MCF 10A (cell line): ENCODE measurements around the gene DYNLT5. TPM values are rescaled to one million over a fixed set of nuclear protein-coding genes. Genes with fewer than 3 reads are reported as not detected.

Source experiments
- BruUV-seq: library from RNA; stranded (reverse); fragments of 400-500 nt; replicated peaks from 2 replicates; lab custom pipeline; 2021; lab: Mats Ljungman, UMichigan
- CTCF ChIA-PET: fragments of 300-600 bp; sonication (Branson Sonifier 250); formaldehyde crosslinking; extraction: SDS; loops from one replicate; lab custom pipeline; 2021; ENCODE audit warnings: antibody characterized with exemption, inconsistent platforms; lab: Yijun Ruan, JAX
- POLR2A ChIA-PET: fragments of 300-600, 350-650 bp; sonication (Branson Sonifier 250); formaldehyde crosslinking; extraction: SDS; loops from one replicate; lab custom pipeline; 2020; ENCODE audit warnings: antibody characterized with exemption, inconsistent platforms; lab: Yijun Ruan, JAX
- DNase-seq: peaks from one replicate; pipeline ENCODE4 v3.0.0-alpha.2; 2018; ENCODE audit not compliant: unreplicated experiment
- H3K27ac Mint-ChIP-seq: one replicate; pipeline ENCODE4 v1.8.0; 2022; ENCODE audit warnings: mild to moderate bottlenecking, low read depth, mixed read lengths; ENCODE audit not compliant: unreplicated experiment
- H3K27me3 Mint-ChIP-seq: one replicate; pipeline ENCODE4 v1.8.0; 2022; ENCODE audit warnings: mixed read lengths; ENCODE audit not compliant: insufficient read depth, unreplicated experiment
- H3K36me3 Mint-ChIP-seq: one replicate; pipeline ENCODE4 v1.8.0; 2022; ENCODE audit warnings: mild to moderate bottlenecking, moderate library complexity, mixed read lengths; ENCODE audit not compliant: insufficient read depth, unreplicated experiment
- H3K4me1 Mint-ChIP-seq: one replicate; pipeline ENCODE4 v1.8.0; 2022; ENCODE audit warnings: mixed read lengths; ENCODE audit not compliant: insufficient read depth, unreplicated experiment
- H3K4me3 Mint-ChIP-seq: one replicate; pipeline ENCODE4 v1.8.0; 2022; ENCODE audit warnings: mild to moderate bottlenecking, moderate library complexity, mixed read lengths; ENCODE audit not compliant: unreplicated experiment
- H3K9me3 Mint-ChIP-seq: one replicate; pipeline ENCODE4 v1.8.0; 2022; ENCODE audit warnings: mixed read lengths; ENCODE audit not compliant: unreplicated experiment
- CTCF ChIP-seq: fragments of 200-600 bp; IDR thresholded peaks from one replicate; pipeline ENCODE4 v1.8.0; 2022; ENCODE audit warnings: antibody characterized with exemption, mild to moderate bottlenecking; ENCODE audit not compliant: unreplicated experiment
- intact Hi-C: fragments of 100-400 bp; cut with micrococcal nuclease; formaldehyde crosslinking; loops from 2 replicates; pipeline ENCODE4 v1.14.1; 2022
- total RNA-seq: library from RNA; stranded (reverse); gene quantifications from 2 replicates; pipeline ENCODE4 v1.2.3, GENCODE V29; 2022

The DYNLT5 gene
- total RNA-seq, 1 experiment from 2014 or later: not detected

DNA sequence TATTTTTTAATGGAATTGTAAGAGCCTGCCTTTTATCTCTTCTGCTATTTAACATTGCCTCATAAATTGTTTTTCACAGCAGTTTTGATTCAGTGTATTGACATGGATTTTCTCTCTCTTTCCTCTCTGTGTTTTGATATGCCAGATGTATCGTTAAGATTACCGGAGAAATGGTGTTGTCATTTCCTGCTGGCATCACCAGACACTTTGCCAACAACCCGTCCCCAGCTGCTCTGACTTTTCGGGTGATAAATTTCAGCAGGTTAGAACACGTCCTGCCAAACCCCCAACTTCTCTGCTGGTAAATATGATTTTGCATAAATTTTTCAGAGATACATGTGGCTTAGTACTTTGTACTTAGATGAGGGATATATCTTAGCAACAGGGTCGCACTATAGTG lies 23.1 kb upstream of the DYNLT5 start:
- intact Hi-C loops: loop anchor here (5.0 kb wide), 2 partner anchors 207 to 227 kb away; no protein-coding TSS in a partner anchor
- BruUV-seq: no TSS peak
- CTCF ChIA-PET: interaction anchor here (1.0 kb wide), 1 partner anchor 12 kb away, joined by 3 read pairs; no protein-coding TSS in a partner anchor

DNA sequence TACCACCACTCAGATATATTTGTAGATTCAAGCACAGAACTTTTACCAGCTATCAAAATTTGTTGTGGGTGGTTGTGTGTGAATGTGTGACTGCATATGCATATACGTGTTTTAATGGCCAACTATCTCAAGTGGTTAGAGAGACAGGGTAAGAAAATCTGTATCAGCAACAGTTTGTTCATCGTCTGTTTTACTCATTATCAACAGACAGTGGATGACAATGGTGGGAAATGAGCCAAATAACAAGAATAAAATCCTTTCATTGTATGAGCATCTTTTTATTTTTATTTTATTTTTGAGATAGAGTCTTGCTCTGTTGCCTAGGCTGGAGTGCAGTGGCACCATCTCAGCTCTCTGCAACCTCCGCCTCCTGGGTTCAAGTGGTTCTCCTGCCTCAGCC lies 22.7 kb upstream of the DYNLT5 start:
- Mint-ChIP-seq H3K4me3 (no peak overlapping the region), H3K9me3 (no peaks in the 10 kb centered on the region), H3K4me1 (peaks cover 16% of the 10 kb centered on the region), H3K36me3 (no peaks in the 10 kb centered on the region), H3K27me3 (no peaks in the 10 kb centered on the region), H3K27ac (peak overlapping the region; percentile 52)
- intact Hi-C loops: loop anchor here (5.0 kb wide), 2 partner anchors 207 to 227 kb away; no protein-coding TSS in a partner anchor
- POLR2A ChIA-PET: no interaction called here
- BruUV-seq: no TSS peak
- CTCF ChIA-PET: interaction anchor here (1.0 kb wide), 1 partner anchor 13 kb away, joined by 3 read pairs; no protein-coding TSS in a partner anchor
- no peak for DNase-seq
- no peak for TF ChIP-seq CTCF

More for the DNA sequence above, 23.1 kb upstream of the DYNLT5 start:
- Mint-ChIP-seq H3K36me3 (no peaks in the 10 kb centered on the region), H3K27me3 (no peaks in the 10 kb centered on the region), H3K9me3 (no peaks in the 10 kb centered on the region), H3K4me3 (no peak overlapping the region), H3K27ac (peak overlapping the region; percentile 52), H3K4me1 (peaks cover 16% of the 10 kb centered on the region)
- peak; percentile 38 for DNase-seq
- TF ChIP-seq CTCF: no peak
- POLR2A ChIA-PET: no interaction called here

DNA sequence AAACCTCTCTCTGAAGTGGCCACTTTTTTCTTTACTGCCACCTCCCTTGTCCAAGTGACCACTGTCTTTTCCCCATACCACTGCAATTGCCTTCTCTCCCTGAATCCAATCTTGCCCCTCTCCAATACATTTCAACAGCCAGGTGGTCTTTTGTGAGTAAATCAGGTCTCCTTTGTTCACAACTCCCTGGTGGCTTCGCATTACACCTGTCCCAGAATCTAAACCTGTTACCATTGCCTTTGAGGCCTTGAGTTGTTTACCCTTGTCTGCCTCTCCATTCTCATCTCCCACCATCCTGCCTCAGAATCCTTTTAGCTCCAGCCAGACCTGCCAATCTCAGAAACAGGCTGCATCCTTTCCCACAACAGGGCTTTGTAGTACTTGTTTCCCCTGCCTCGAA lies 21.8 kb upstream of the DYNLT5 start:
- Mint-ChIP-seq H3K27me3 (no peaks in the 10 kb centered on the region), H3K4me3 (no peak overlapping the region), H3K27ac (no peak overlapping the region), H3K4me1 (peaks cover 16% of the 10 kb centered on the region), H3K36me3 (no peaks in the 10 kb centered on the region), H3K9me3 (no peaks in the 10 kb centered on the region)
- intact Hi-C loops: no loop called here
- no TSS peak for BruUV-seq
- no peak for TF ChIP-seq CTCF
- CTCF ChIA-PET: interaction anchor here (0.5 to 0.6 kb wide), 3 partner anchors 202 to 726 kb away, joined by 3 read pairs; no protein-coding TSS in a partner anchor
- DNase-seq: no peak
- POLR2A ChIA-PET: no interaction called here

- no peak for DNase-seq
- intact Hi-C loops: no loop called here
- BruUV-seq: no TSS peak
- ChIA-PET POLR2A (interaction anchor here (0.7 kb wide), 1 partner anchor 1011 kb away, joined by 4 read pairs; no protein-coding TSS in a partner anchor), CTCF (interaction anchor here (0.6 kb wide), 2 partner anchors 202 to 465 kb away, joined by 3 read pairs; no protein-coding TSS in a partner anchor)
- Mint-ChIP-seq H3K27ac (no peak overlapping the region), H3K9me3 (no peaks in the 10 kb centered on the region), H3K4me3 (no peak overlapping the region), H3K4me1 (peaks cover 16% of the 10 kb centered on the region), H3K36me3 (no peaks in the 10 kb centered on the region), H3K27me3 (no peaks in the 10 kb centered on the region)
- no peak for TF ChIP-seq CTCF
Measured at GRCh38 chr1:66731170-66731865, 20.9 kb upstream of the DYNLT5 start.
